ENCODE data around the gene BIRC7. TPM values are rescaled to one million over a fixed set of nuclear protein-coding genes. Genes with fewer than 3 reads are reported as not detected.

BIRC7 gene
- total RNA-seq, 1 donor: 0.09 TPM

GRCh38 chr20:63262836-63263235, 27.1 kb downstream of the BIRC7 start:
- DNase-seq (ENCODE audit: low read depth): no peak
- TF ChIP-seq CTCF (IDR thresholded peaks at IDR 0.05; ENCODE audit: insufficient read depth, low read length): no peak
- H3K4me3 ChIP-seq (ENCODE audit: low read depth, low read length): no peak overlapping the region

- DNase-seq (ENCODE audit: low read depth): no peak
- TF ChIP-seq CTCF (IDR thresholded peaks at IDR 0.05; ENCODE audit: insufficient read depth, low read length): no peak
- H3K4me3 ChIP-seq (ENCODE audit: low read depth, low read length): no peak overlapping the region
Measured at GRCh38 chr20:63264000-63264399, 28.3 kb downstream of the BIRC7 start.

- TF ChIP-seq CTCF (IDR thresholded peaks at IDR 0.05; ENCODE audit: insufficient read depth, low read length): no peak
- no peak for DNase-seq (ENCODE audit: low read depth)
- H3K4me3 ChIP-seq (ENCODE audit: low read depth, low read length): no peak overlapping the region
Measured at GRCh38 chr20:63264519-63264918, 28.8 kb downstream of the BIRC7 start.

- no peak overlapping the region for H3K4me3 ChIP-seq (ENCODE audit: low read depth, low read length)
- DNase-seq (ENCODE audit: low read depth): no peak
- no peak for TF ChIP-seq CTCF (IDR thresholded peaks at IDR 0.05; ENCODE audit: insufficient read depth, low read length)
Measured at GRCh38 chr20:63265891-63266515, 30.3 kb downstream of the BIRC7 start.

GRCh38 chr20:63267691-63268090, 32.0 kb downstream of the BIRC7 start:
- no peak for DNase-seq (ENCODE audit: low read depth)
- no peak for TF ChIP-seq CTCF (IDR thresholded peaks at IDR 0.05; ENCODE audit: insufficient read depth, low read length)
- no peak overlapping the region for H3K4me3 ChIP-seq (ENCODE audit: low read depth, low read length)

- no peak for TF ChIP-seq CTCF (IDR thresholded peaks at IDR 0.05; ENCODE audit: insufficient read depth, low read length)
- no peak overlapping the region for H3K4me3 ChIP-seq (ENCODE audit: low read depth, low read length)
- no peak for DNase-seq (ENCODE audit: low read depth)
Measured at GRCh38 chr20:63268256-63268655, 32.6 kb downstream of the BIRC7 start.

All from fibroblast of the aortic adventitia (primary cell).